Mucosa of rectum (tissue), 2 donors: ENCODE data around the gene ASCL2.

Experiments used
- H3K27ac ChIP-seq, 2 donors: one replicate each; pipeline ENCODE4 v1.7.0; 2013; ENCODE audit warnings: inconsistent platforms in 2 of 2, low read depth in 2 of 2, low read length in 2 of 2
- H3K27me3 ChIP-seq, 2 donors: one replicate each; pipeline ENCODE4 v1.7.0; 2013; ENCODE audit warnings: low read length in 2 of 2; ENCODE audit not compliant: control insufficient read depth in 2 of 2, insufficient read depth in 2 of 2
- H3K36me3 ChIP-seq, 2 donors: one replicate each; pipeline ENCODE4 v1.7.0; 2013; ENCODE audit warnings: low read length in 2 of 2; ENCODE audit not compliant: control insufficient read depth in 2 of 2, insufficient read depth in 2 of 2
- H3K4me1 ChIP-seq, 2 donors: one replicate each; pipeline ENCODE4 v1.7.0; 2013; ENCODE audit warnings: low read length in 2 of 2, mild to moderate bottlenecking in 1 of 2; ENCODE audit not compliant: control insufficient read depth in 2 of 2, insufficient read depth in 2 of 2
- H3K4me3 ChIP-seq, 2 donors: one replicate each; pipeline ENCODE4 v1.7.0; 2013; ENCODE audit warnings: low read length in 2 of 2
- H3K9ac ChIP-seq, 2 donors: one replicate each; pipeline ENCODE4 v1.7.0; 2013; ENCODE audit warnings: low read length in 2 of 2, low read depth in 1 of 2, mild to moderate bottlenecking in 1 of 2
- H3K9me3 ChIP-seq, 2 donors: one replicate each; pipeline ENCODE4 v1.7.0; 2013; ENCODE audit warnings: low read length in 2 of 2; ENCODE audit not compliant: control insufficient read depth in 2 of 2
- donor health status: healthy.
- donor health status: Normal muscosa, but diverticular disease.

The ASCL2 gene

DNA sequence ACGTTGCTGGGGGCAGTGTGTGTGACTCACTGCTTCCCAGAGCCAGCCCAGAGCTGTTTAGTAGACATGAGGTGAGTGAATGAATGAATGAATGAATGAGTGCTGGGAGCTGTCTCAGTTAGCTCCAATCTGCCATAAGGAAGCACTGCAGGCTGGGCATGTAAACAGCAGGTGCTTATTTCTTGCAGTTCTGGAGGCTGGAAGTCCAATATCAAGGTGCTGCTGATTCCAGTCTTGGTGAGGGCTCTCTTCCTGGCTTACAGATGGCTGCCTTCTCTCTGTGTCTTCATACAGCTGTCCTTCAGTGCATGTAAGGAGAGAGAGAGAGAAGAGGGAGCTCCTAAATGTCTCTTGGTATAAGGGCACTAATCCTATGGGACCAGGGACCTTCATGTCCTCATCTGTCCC is 27.2 kb upstream of the ASCL2 start:
- Histone ChIP-seq H3K27ac (no peak overlapping the region), H3K4me3 (no peak overlapping the region), H3K9me3 (no peaks in the 10 kb centered on the region), H3K36me3 (no peaks in the 10 kb centered on the region), H3K4me1 (peaks cover 0 to 3% of the 10 kb centered on the region in 2 donors), H3K9ac (no peak overlapping the region), H3K27me3 (no peaks in the 10 kb centered on the region)

DNA sequence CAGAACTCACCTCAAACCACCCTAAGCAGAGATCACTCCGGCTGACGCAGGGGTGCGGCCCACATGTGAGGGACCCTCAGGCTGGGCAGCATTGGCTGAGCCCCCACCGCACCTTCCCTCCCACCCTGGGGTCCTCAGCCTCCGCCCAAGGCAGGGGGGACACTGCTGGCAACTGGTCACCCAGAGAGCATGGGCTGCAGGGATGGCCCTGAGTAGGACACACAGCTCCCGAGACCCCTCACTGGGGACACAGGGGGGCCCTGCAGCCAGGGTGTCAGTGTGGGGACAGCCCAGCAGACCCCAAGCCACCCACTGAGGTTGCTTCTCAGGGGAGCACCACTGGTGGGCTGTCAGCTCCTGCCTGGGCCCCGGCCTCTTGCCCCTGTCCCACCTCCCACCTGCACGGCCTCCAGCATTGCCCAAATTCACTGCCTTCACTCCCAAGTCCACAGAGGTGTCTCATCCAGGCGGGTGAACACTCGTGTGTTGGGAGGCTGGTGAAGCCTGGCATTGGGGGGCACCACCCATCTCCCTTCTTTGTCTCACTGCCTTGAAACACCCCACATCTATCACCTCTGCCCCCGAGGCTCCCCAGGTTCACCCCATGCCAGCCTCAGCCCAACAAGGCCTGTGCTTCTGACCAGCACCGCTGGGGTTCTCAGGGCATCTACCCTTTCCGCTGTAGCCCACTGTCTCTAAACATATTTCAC is 26.7 kb upstream of the ASCL2 start:
- Histone ChIP-seq H3K9ac (no peak overlapping the region), H3K27me3 (no peaks in the 10 kb centered on the region), H3K4me1 (peaks cover 0 to 2% of the 10 kb centered on the region in 2 donors), H3K4me3 (no peak overlapping the region), H3K9me3 (no peaks in the 10 kb centered on the region), H3K27ac (no peak overlapping the region), H3K36me3 (no peaks in the 10 kb centered on the region)

- H3K27me3 ChIP-seq: no peaks in the 10 kb centered on the region
- H3K4me1 ChIP-seq: peaks cover 0 to 2% of the 10 kb centered on the region in 2 donors
- no peak overlapping the region for H3K4me3 ChIP-seq
- no peaks in the 10 kb centered on the region for H3K36me3 ChIP-seq
- H3K9me3 ChIP-seq: no peaks in the 10 kb centered on the region
- no peak overlapping the region for H3K27ac ChIP-seq
- no peak overlapping the region for H3K9ac ChIP-seq
Measured at GRCh38 chr11:2295971-2296912, 25.9 kb upstream of the ASCL2 start.

GRCh38 chr11:2294926-2295290 is 24.5 kb upstream of the ASCL2 start:
- Histone ChIP-seq H3K4me3 (no peak overlapping the region), H3K4me1 (peaks cover 2 to 5% of the 10 kb centered on the region in 2 donors), H3K27ac (no peak overlapping the region), H3K9me3 (no peaks in the 10 kb centered on the region), H3K27me3 (no peaks in the 10 kb centered on the region), H3K36me3 (no peaks in the 10 kb centered on the region), H3K9ac (no peak overlapping the region)

GRCh38 chr11:2293984-2294925 is 23.9 kb upstream of the ASCL2 start:
- H3K4me1 ChIP-seq: peaks cover 0 to 5% of the 10 kb centered on the region in 2 donors
- H3K36me3 ChIP-seq: no peaks in the 10 kb centered on the region
- H3K4me3 ChIP-seq: no peak overlapping the region
- no peak overlapping the region for H3K27ac ChIP-seq
- H3K9ac ChIP-seq: no peak overlapping the region
- no peaks in the 10 kb centered on the region for H3K9me3 ChIP-seq
- no peaks in the 10 kb centered on the region for H3K27me3 ChIP-seq

DNA sequence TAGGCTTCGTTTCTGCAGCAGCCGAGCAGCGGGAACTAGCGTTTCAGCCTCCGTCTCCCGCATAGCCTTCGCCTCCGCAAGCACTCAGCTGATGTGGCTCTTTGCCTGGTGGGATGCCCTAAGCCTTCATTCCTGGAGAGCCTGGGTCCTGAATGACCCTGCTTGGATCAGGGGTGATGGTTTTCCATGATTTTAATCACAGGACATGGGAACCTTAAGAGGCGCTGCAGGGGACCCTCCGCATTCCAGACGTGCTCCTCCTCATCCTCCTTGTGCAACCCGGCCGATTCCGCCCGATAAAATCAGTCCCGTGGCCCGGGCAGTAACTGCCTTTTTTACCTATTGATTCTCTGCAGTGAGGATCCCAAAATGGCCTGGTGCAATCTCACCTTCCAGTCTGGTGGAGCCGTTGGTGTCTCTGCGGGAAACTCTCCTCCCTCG is 23.2 kb upstream of the ASCL2 start:
- Histone ChIP-seq H3K4me3 (no peak overlapping the region), H3K27ac (no peak overlapping the region), H3K4me1 (peaks cover 0 to 5% of the 10 kb centered on the region in 2 donors), H3K36me3 (no peaks in the 10 kb centered on the region), H3K9ac (no peak overlapping the region), H3K27me3 (peaks cover 0 to 2% of the 10 kb centered on the region in 2 donors), H3K9me3 (no peaks in the 10 kb centered on the region)

DNA sequence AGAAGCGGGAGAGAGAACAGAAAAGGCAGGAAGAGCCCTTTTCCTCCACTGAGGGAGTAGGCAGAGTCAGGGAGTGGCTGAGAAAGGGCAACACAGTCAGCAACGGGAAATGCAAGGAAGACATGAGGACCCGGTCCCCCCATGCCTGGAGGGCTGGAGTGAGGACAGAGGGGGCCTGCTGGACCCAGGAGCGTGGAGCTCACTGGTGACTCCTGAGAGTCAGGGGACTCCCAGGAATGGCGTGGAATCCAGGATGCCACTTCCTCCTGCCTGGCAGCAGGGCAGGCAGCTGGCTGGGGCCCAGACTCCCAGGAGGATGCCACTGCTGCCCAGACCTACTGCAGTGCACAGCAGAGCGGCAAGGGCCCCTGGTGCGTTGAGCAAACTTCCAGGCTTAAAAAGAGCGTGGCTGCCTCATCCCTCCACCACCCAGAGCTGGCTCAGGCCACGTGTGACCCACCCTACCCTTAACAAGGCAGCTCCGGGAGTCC is 20.0 kb upstream of the ASCL2 start:
- Histone ChIP-seq H3K36me3 (no peaks in the 10 kb centered on the region), H3K9me3 (no peaks in the 10 kb centered on the region), H3K4me3 (no peak overlapping the region), H3K4me1 (peaks cover 0 to 5% of the 10 kb centered on the region in 2 donors), H3K27me3 (peaks cover 0 to 4% of the 10 kb centered on the region in 2 donors), H3K9ac (no peak overlapping the region), H3K27ac (no peak overlapping the region)

GRCh38 chr11:2289859-2290258 is 19.5 kb upstream of the ASCL2 start:
- H3K9me3 ChIP-seq: no peaks in the 10 kb centered on the region
- no peak overlapping the region for H3K9ac ChIP-seq
- no peak overlapping the region for H3K27ac ChIP-seq
- H3K4me3 ChIP-seq: no peak overlapping the region
- H3K4me1 ChIP-seq: peaks cover 0 to 5% of the 10 kb centered on the region in 2 donors
- peaks cover 0 to 4% of the 10 kb centered on the region in 2 donors for H3K27me3 ChIP-seq
- H3K36me3 ChIP-seq: no peaks in the 10 kb centered on the region

DNA sequence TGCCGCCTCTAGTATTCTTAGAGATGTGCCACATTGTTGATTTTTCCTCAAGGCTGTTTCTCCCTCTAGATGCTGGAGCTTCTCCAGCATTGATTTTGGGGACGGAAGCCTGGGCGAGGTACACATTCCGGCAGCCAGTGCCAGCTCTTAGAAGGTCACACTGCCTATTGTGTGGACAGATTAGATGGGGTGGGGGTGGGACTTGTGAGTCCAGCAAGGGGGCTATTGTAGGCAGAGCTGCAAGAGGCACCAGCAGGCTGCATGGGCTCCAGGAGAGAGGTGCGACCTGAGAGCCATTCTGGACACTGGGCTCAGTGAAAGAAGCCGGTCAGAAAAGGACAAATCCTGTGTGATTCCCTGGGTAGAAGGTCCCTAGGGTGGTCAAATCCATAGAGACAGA is 19.0 kb upstream of the ASCL2 start:
- H3K4me3 ChIP-seq: no peak overlapping the region
- H3K4me1 ChIP-seq: peaks cover 0 to 5% of the 10 kb centered on the region in 2 donors
- no peak overlapping the region for H3K9ac ChIP-seq
- H3K9me3 ChIP-seq: no peaks in the 10 kb centered on the region
- H3K27me3 ChIP-seq: peaks cover 0 to 4% of the 10 kb centered on the region in 2 donors
- H3K36me3 ChIP-seq: no peaks in the 10 kb centered on the region
- no peak overlapping the region for H3K27ac ChIP-seq
